Measurements from ENCODE around the gene MYDGF. TPM values are rescaled to one million over a fixed set of nuclear protein-coding genes. Genes with fewer than 3 reads are reported as not detected.
"Not testable (repeated sequence)": the region's sequence is repeated elsewhere in the genome, so short reads cannot be mapped to it uniquely, and the experiment has no call there.

MYDGF gene
- total and polyA plus RNA-seq, 9 of the 15 experiments (the other 6 are each of a cell fraction or from before 2014, with no cell fraction given): 4.2 to 141 (median 82.1) TPM

GRCh38 chr19:4715529-4716221, 45.5 kb upstream of the MYDGF start:
- Histone ChIP-seq H3K36me3 (ENCODE audit: control insufficient read depth, insufficient read depth, low read length) (peaks cover 88% of the 10 kb centered on the region; the same call in 2 of the 3 replicates), H3K9me1 (ENCODE audit: control insufficient read depth, insufficient read depth, low read length) (no peaks in the 10 kb centered on the region), H3K4me1 (replicated peaks in 1 of 2; ENCODE audit: control insufficient read depth in 2 of 2, insufficient read depth in 2 of 2, low read length in 2 of 2) (peaks cover 0 to 29% of the 10 kb centered on the region in 2 experiments; a peak in 2 of 5 replicates), H3K79me2 (ENCODE audit: control insufficient read depth, insufficient read depth, low read length) (peaks cover 7% of the 10 kb centered on the region; the same call in 2 of the 3 replicates), H3K27ac (ENCODE audit: extremely low read depth, low read depth, low read length) (no peak overlapping the region), H2AFZ (ENCODE audit: low read depth, low read length) (no peak overlapping the region), H3K4me3 (no peak overlapping the region), H3K9me3 (replicated peaks; ENCODE audit: control insufficient read depth, insufficient read depth, low read depth, low read length) (no peaks in the 10 kb centered on the region), H4K20me1 (replicated peaks; ENCODE audit: control insufficient read depth, insufficient read depth, low read length) (peaks cover 8% of the 10 kb centered on the region; the same call in 1 of the 2 replicates), H3K9ac (ENCODE audit: insufficient read depth in 1 of 2, low read depth in 2 of 2, low read length in 2 of 2) (peak overlapping the region in 1 of 2 experiments; percentile 2; a peak in 1 of 4 replicates), H3K27me3 (ENCODE audit: control insufficient read depth in 2 of 2, insufficient read depth in 2 of 2, low read length in 2 of 2) (no peaks in the 10 kb centered on the region), H3K4me2 (ENCODE audit: insufficient read depth, low read length) (no peak overlapping the region)
- DNase-seq (ENCODE audit: extremely low read depth in 1 of 4, low spot score in 3 of 4): no peak
- no peak for ATAC-seq
- intact Hi-C loops (cut with micrococcal nuclease): no loop called here
- TF ChIP-seq ZKSCAN8 (CRISPR knock-in tag; IDR thresholded peaks at IDR 0.05) (no peak), NFIC (IDR thresholded peaks at IDR 0.05) (no peak), NR1H2 (CRISPR knock-in tag; IDR thresholded peaks at IDR 0.05) (no peak), ZFP30 (CRISPR knock-in tag; IDR thresholded peaks at IDR 0.05; ENCODE audit: borderline replicate concordance) (no peak), SRF (CRISPR knock-in tag; IDR thresholded peaks at IDR 0.05) (no peak), ZNF143 (CRISPR knock-in tag; IDR thresholded peaks at IDR 0.05) (no peak), ZNF668 (CRISPR knock-in tag; IDR thresholded peaks at IDR 0.05) (no peak), GATAD2B (IDR thresholded peaks at IDR 0.05; ENCODE audit: borderline replicate concordance) (no peak), MLLT1 (IDR thresholded peaks at IDR 0.05) (no peak), PATZ1 (CRISPR knock-in tag; IDR thresholded peaks at IDR 0.05; ENCODE audit: borderline replicate concordance) (no peak), NBN (IDR thresholded peaks at IDR 0.05; ENCODE audit: low read depth) (no peak)
- in situ Hi-C loops (cut with MboI): no loop called here
- FAIRE-seq: no peak
- no TSS peak for BruUV-seq (replicated peaks)
- POLR2A ChIA-PET: interaction anchor here (0.5 kb wide), 1 partner anchor 211 kb away, joined by 3 read pairs; no protein-coding TSS in a partner anchor
- WGBS (ENCODE audit: insufficient coverage, low coverage, missing lambda C conversion rate): 96% methylated on average over 28 of the region's 28 CpGs
- CTCF ChIA-PET (ENCODE audit: low intra/inter-chr PET ratio): no interaction called here

GRCh38 chr19:4715178-4715528, 45.0 kb upstream of the MYDGF start:
- H3K79me2 ChIP-seq (ENCODE audit: control insufficient read depth, insufficient read depth, low read length); H3K27ac ChIP-seq (ENCODE audit: extremely low read depth, low read depth, low read length); H3K9me3 ChIP-seq (replicated peaks; ENCODE audit: control insufficient read depth, insufficient read depth, low read depth, low read length); H3K4me2 ChIP-seq (ENCODE audit: insufficient read depth, low read length); H4K20me1 ChIP-seq (replicated peaks; ENCODE audit: control insufficient read depth, insufficient read depth, low read length); H3K9me1 ChIP-seq (ENCODE audit: control insufficient read depth, insufficient read depth, low read length); H3K4me3 ChIP-seq; DNase-seq (ENCODE audit: extremely low read depth in 1 of 4, low spot score in 3 of 4); CTCF ChIA-PET (ENCODE audit: low intra/inter-chr PET ratio); H3K27me3 ChIP-seq (ENCODE audit: control insufficient read depth in 2 of 2, insufficient read depth in 2 of 2, low read length in 2 of 2); BruUV-seq (replicated peaks); H2AFZ ChIP-seq (ENCODE audit: low read depth, low read length); ATAC-seq; in situ Hi-C loops (cut with MboI); intact Hi-C loops (cut with micrococcal nuclease); FAIRE-seq: not testable (repeated sequence)
- Histone ChIP-seq H3K36me3 (ENCODE audit: control insufficient read depth, insufficient read depth, low read length) (peaks cover 88% of the 10 kb centered on the region; the same call in 2 of the 3 replicates), H3K9ac (ENCODE audit: insufficient read depth in 1 of 2, low read depth in 2 of 2, low read length in 2 of 2) (peak overlapping the region in 1 of 2 experiments; percentile 2; a peak in 1 of 4 replicates), H3K4me1 (replicated peaks in 1 of 2; ENCODE audit: control insufficient read depth in 2 of 2, insufficient read depth in 2 of 2, low read length in 2 of 2) (peaks cover 0 to 31% of the 10 kb centered on the region in 2 experiments; a peak in 2 of 5 replicates)
- WGBS (ENCODE audit: insufficient coverage, low coverage, missing lambda C conversion rate): 80% methylated on average over 6 of the region's 6 CpGs
- POLR2A ChIA-PET: interaction anchor here (0.5 kb wide), 1 partner anchor 210 kb away, joined by 3 read pairs; no protein-coding TSS in a partner anchor

Measured in K562 (cell line).